ENCODE measurements around the gene MYO7A.

DNA sequence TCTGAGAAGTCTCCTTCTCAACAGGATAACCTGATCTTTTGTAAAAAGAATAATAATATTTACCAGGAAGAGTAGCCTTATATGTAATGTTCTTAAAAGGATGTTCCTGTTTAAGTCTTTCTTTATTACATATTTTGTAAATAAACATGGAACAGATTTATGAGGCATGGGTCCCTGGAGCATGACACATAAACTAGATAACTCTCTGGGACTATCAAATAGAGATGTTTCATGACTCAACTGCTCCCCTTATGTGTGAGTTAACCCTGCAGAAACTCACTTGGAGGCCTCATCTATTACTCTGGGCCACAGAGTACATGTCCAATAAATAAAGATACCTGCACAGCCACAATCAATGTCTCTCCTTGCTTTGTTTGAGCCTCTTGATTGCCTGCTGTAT is 108.9 kb downstream of the MYO7A start:
- TF ChIP-seq, protein P1, sequence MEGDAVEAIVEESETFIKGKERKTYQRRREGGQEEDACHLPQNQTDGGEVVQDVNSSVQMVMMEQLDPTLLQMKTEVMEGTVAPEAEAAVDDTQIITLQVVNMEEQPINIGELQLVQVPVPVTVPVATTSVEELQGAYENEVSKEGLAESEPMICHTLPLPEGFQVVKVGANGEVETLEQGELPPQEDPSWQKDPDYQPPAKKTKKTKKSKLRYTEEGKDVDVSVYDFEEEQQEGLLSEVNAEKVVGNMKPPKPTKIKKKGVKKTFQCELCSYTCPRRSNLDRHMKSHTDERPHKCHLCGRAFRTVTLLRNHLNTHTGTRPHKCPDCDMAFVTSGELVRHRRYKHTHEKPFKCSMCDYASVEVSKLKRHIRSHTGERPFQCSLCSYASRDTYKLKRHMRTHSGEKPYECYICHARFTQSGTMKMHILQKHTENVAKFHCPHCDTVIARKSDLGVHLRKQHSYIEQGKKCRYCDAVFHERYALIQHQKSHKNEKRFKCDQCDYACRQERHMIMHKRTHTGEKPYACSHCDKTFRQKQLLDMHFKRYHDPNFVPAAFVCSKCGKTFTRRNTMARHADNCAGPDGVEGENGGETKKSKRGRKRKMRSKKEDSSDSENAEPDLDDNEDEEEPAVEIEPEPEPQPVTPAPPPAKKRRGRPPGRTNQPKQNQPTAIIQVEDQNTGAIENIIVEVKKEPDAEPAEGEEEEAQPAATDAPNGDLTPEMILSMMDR (IDR thresholded peaks at IDR 0.05; ENCODE audit: low read depth, low read length, poor library complexity, severe bottlenecking): no peak
- TF ChIP-seq EZH2phosphoT487 (IDR thresholded peaks at IDR 0.05; ENCODE audit: borderline replicate concordance, low read length): no peak
